Measurements from ENCODE around the gene DNAJB14.
A peak's percentile ranks its signal among the peaks of the same experiment; 100 is the strongest.

DNAJB14 gene

DNA sequence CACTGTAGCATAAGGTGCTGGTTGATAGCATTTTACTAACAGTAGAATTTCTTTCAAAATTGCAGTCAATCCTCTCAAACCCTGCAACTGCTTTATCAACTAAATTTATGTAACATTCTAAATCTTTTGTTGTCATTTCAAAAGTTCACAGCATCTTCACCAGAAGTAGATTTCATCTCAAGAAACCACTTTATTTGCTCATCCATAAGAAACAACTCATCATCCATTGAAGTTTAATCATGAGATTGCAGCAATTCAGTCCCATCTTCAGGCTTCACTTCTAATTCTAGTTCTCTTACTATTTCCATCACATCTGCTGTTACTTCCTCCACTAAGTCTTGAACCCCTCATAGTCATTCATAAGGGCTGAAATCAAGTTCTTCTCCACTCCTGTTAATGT lies 73.8 kb downstream of the DNAJB14 start:
- peaks cover 9% of the 10 kb centered on the region for H3K4me1 Mint-ChIP-seq (ENCODE audit: low read depth)
- no peaks in the 10 kb centered on the region for H3K9me3 Mint-ChIP-seq
- no peak overlapping the region for H3K27ac Mint-ChIP-seq
- H3K27me3 Mint-ChIP-seq (ENCODE audit: low read depth), result no peaks in the 10 kb centered on the region
- no peak overlapping the region for H3K4me3 Mint-ChIP-seq
- peaks cover 37% of the 10 kb centered on the region for H3K36me3 Mint-ChIP-seq (ENCODE audit: low read depth)
- DNase-seq (ENCODE audit: low spot score), result no peak

DNA sequence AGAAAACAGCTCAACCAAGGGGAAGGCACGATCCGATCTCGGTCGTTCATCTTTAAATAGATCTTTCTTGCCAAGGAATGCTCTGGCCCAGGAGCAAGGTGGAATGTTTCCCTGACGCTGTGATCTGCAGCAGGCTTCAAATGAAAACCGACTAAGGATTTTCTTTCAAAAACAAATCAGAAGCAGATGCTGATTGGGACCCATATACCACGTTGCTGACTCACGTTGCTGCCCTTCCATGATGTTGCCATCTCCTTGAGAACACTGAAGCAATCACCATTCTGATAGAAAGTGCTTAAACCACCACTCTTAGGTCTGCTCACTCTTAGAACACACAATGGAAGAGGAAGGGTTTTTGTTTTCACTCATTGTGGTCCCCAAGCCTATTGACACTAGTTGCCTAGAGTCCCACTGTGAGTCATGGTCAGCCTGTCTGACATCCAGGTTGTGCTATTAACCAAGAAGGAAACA lies 78.3 kb downstream of the DNAJB14 start:
- Mint-ChIP-seq H3K4me1 (ENCODE audit: low read depth) (peaks cover 9% of the 10 kb centered on the region), H3K27me3 (ENCODE audit: low read depth) (no peaks in the 10 kb centered on the region), H3K4me3 (no peak overlapping the region), H3K27ac (no peak overlapping the region), H3K9me3 (no peaks in the 10 kb centered on the region), H3K36me3 (ENCODE audit: low read depth) (peaks cover 47% of the 10 kb centered on the region)
- peak; percentile 49 for DNase-seq (ENCODE audit: low spot score)

DNA sequence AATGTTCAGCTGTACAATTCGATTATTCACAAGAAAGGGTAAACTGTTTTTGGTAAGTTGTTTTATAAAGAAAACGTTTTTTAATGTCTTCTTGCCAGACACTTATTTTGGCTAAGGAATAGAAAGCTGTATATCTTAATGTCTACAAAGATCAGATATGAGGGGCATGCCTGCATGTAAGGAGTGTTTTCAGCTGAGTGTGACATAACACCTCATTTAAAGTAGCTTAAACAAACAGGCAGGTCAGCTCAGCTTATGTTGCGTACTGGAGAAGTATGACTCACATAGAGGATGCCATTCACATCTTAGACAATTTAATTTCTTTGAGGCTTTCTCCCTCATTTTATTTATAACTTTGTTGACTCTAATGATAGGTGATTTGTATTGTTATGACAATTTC lies 82.6 kb downstream of the DNAJB14 start:
- peaks cover 20% of the 10 kb centered on the region for H3K4me1 Mint-ChIP-seq (ENCODE audit: low read depth)
- H3K27me3 Mint-ChIP-seq (ENCODE audit: low read depth), result no peaks in the 10 kb centered on the region
- H3K36me3 Mint-ChIP-seq (ENCODE audit: low read depth), result peaks cover 46% of the 10 kb centered on the region
- H3K27ac Mint-ChIP-seq, result no peak overlapping the region
- no peak overlapping the region for H3K4me3 Mint-ChIP-seq
- no peaks in the 10 kb centered on the region for H3K9me3 Mint-ChIP-seq
- DNase-seq (ENCODE audit: low spot score), result no peak

- Mint-ChIP-seq H3K27ac (peak overlapping the region; percentile 45), H3K4me1 (ENCODE audit: low read depth) (peaks cover 26% of the 10 kb centered on the region), H3K4me3 (peak overlapping the region; percentile 24), H3K9me3 (no peaks in the 10 kb centered on the region), H3K36me3 (ENCODE audit: low read depth) (peaks cover 47% of the 10 kb centered on the region), H3K27me3 (ENCODE audit: low read depth) (no peaks in the 10 kb centered on the region)
- peak; percentile 51 for DNase-seq (ENCODE audit: low spot score)
Observed at GRCh38 chr4:99861120-99861905, 85.1 kb downstream of the DNAJB14 start.

DNA sequence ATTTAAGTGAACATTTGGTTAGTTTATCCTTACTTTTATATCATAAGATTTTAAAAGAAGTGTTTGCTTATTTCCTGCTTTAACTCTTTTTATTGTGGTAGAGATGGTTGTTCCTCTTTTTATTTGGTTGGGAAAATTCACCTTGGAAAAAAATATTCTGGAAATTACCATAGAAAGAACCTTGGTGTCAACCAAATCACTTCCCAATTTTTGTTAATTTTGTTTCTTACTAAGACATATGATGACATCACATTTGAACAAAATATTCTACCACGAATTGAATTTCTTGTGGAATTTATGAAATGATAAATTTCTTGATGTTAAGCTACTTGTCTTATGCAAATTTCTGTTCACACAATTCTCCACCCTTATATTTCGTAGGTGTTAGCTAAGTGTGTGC lies 85.9 kb downstream of the DNAJB14 start:
- H3K9me3 Mint-ChIP-seq, result no peaks in the 10 kb centered on the region
- H3K36me3 Mint-ChIP-seq (ENCODE audit: low read depth), result peaks cover 48% of the 10 kb centered on the region
- no peaks in the 10 kb centered on the region for H3K27me3 Mint-ChIP-seq (ENCODE audit: low read depth)
- H3K4me1 Mint-ChIP-seq (ENCODE audit: low read depth), result peaks cover 32% of the 10 kb centered on the region
- H3K27ac Mint-ChIP-seq, result no peak overlapping the region
- no peak overlapping the region for H3K4me3 Mint-ChIP-seq
- no peak for DNase-seq (ENCODE audit: low spot score)

DNA sequence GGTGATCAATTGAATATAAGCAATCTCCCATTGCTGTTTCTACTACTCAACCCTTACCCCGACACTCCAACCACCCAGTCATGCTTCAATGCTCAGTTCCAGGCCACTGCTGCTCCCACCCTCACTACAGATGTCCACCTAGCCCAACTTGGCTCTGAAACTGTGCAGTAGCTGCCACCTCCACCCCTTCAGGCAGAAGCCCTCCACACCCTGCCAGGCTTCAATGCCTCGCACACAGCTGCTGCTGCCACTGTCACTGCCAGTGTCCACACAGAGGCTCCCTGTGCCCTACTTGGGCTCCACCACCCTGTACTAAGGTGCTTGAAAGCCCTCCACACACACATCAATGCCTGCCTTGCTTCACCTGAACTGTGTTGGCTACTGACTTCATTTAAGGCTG lies 86.8 kb downstream of the DNAJB14 start:
- Mint-ChIP-seq H3K4me3 (no peak overlapping the region), H3K9me3 (no peaks in the 10 kb centered on the region), H3K4me1 (ENCODE audit: low read depth) (peaks cover 41% of the 10 kb centered on the region), H3K36me3 (ENCODE audit: low read depth) (peaks cover 48% of the 10 kb centered on the region), H3K27ac (no peak overlapping the region), H3K27me3 (ENCODE audit: low read depth) (no peaks in the 10 kb centered on the region)
- DNase-seq (ENCODE audit: low spot score), result no peak

- no peaks in the 10 kb centered on the region for H3K27me3 Mint-ChIP-seq (ENCODE audit: low read depth)
- H3K9me3 Mint-ChIP-seq, result no peaks in the 10 kb centered on the region
- H3K36me3 Mint-ChIP-seq (ENCODE audit: low read depth), result peaks cover 56% of the 10 kb centered on the region
- H3K27ac Mint-ChIP-seq, result peak overlapping the region; percentile 48
- H3K4me3 Mint-ChIP-seq, result no peak overlapping the region
- peaks cover 57% of the 10 kb centered on the region for H3K4me1 Mint-ChIP-seq (ENCODE audit: low read depth)
- no peak for DNase-seq (ENCODE audit: low spot score)
Observed at GRCh38 chr4:99857307-99857706, 89.1 kb downstream of the DNAJB14 start.

DNA sequence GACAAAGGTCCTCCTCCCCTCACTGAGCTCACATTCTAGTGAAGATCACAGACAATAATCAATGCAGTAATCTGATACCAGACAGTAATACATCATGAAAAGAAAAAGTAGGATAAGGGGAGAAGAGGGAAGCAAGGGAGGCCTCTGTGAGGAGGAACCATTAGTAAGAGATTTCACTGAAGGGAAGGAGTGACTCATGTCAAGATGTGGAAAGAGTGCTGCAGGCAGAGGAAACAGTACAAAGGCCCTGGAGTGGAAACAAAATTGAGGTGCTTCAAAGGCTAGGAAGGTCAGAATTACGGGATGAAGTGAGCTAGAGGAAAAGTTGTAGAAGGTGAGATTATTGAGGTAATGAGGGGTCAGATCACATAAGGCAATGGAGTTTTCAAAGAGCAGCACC lies 90.3 kb downstream of the DNAJB14 start:
- H3K4me1 Mint-ChIP-seq (ENCODE audit: low read depth), result peaks cover 55% of the 10 kb centered on the region
- peak overlapping the region; percentile 93 for H3K27ac Mint-ChIP-seq
- peaks cover 54% of the 10 kb centered on the region for H3K36me3 Mint-ChIP-seq (ENCODE audit: low read depth)
- H3K9me3 Mint-ChIP-seq, result no peaks in the 10 kb centered on the region
- H3K27me3 Mint-ChIP-seq (ENCODE audit: low read depth), result no peaks in the 10 kb centered on the region
- DNase-seq (ENCODE audit: low spot score), result peak; percentile 31
- peak overlapping the region; percentile 49 for H3K4me3 Mint-ChIP-seq

- Mint-ChIP-seq H3K4me1 (ENCODE audit: low read depth) (peaks cover 55% of the 10 kb centered on the region), H3K27me3 (ENCODE audit: low read depth) (no peaks in the 10 kb centered on the region), H3K4me3 (peak overlapping the region; percentile 68), H3K36me3 (ENCODE audit: low read depth) (peaks cover 57% of the 10 kb centered on the region), H3K27ac (peak overlapping the region; percentile 83), H3K9me3 (no peaks in the 10 kb centered on the region)
- no peak for DNase-seq (ENCODE audit: low spot score)
Observed at GRCh38 chr4:99855678-99856077, 90.7 kb downstream of the DNAJB14 start.

- peaks cover 59% of the 10 kb centered on the region for H3K36me3 Mint-ChIP-seq (ENCODE audit: low read depth)
- H3K27ac Mint-ChIP-seq, result no peak overlapping the region
- DNase-seq (ENCODE audit: low spot score), result no peak
- H3K9me3 Mint-ChIP-seq, result no peaks in the 10 kb centered on the region
- H3K27me3 Mint-ChIP-seq (ENCODE audit: low read depth), result no peaks in the 10 kb centered on the region
- peaks cover 62% of the 10 kb centered on the region for H3K4me1 Mint-ChIP-seq (ENCODE audit: low read depth)
- H3K4me3 Mint-ChIP-seq, result no peak overlapping the region
Observed at GRCh38 chr4:99853999-99854398, 92.4 kb downstream of the DNAJB14 start.

GRCh38 chr4:99853190-99853589 lies 93.2 kb downstream of the DNAJB14 start:
- H3K4me3 Mint-ChIP-seq, result no peak overlapping the region
- H3K36me3 Mint-ChIP-seq (ENCODE audit: low read depth), result peaks cover 59% of the 10 kb centered on the region
- no peaks in the 10 kb centered on the region for H3K27me3 Mint-ChIP-seq (ENCODE audit: low read depth)
- H3K9me3 Mint-ChIP-seq, result no peaks in the 10 kb centered on the region
- DNase-seq (ENCODE audit: low spot score), result no peak
- H3K4me1 Mint-ChIP-seq (ENCODE audit: low read depth), result peaks cover 70% of the 10 kb centered on the region
- no peak overlapping the region for H3K27ac Mint-ChIP-seq

DNA sequence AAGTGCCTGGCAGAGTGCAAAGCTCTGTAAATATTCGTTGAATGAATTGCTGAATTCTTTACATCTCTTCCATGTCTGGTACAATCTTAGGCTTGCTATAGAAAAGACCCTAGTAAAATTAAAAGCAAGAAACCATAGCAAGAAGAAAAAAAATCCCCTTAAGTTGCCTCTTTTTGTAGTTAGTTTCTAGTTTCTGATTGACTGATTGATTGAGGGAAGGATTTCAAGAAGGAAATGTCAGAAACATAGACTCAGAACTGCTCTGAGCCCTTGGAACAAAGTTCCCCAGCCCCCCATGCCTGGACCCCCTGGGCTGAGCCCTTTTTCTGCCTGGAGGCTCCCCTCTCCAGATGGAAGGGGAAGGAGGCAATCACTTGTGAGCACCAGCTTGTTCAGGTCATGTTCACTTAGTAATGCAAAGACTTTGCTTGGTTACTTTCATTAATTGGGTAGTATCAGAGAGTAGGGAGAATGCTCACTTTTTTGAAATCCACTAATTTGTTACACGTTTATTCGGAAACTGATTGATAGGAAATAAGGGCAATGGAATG lies 94.1 kb downstream of the DNAJB14 start:
- H3K4me3 Mint-ChIP-seq, result peak overlapping the region; percentile 64
- H3K27ac Mint-ChIP-seq, result peak overlapping the region; percentile 91
- no peaks in the 10 kb centered on the region for H3K9me3 Mint-ChIP-seq
- H3K36me3 Mint-ChIP-seq (ENCODE audit: low read depth), result peaks cover 59% of the 10 kb centered on the region
- no peak for DNase-seq (ENCODE audit: low spot score)
- no peaks in the 10 kb centered on the region for H3K27me3 Mint-ChIP-seq (ENCODE audit: low read depth)
- H3K4me1 Mint-ChIP-seq (ENCODE audit: low read depth), result peaks cover 75% of the 10 kb centered on the region

GRCh38 chr4:99848591-99849001 lies 97.8 kb downstream of the DNAJB14 start:
- Mint-ChIP-seq H3K4me1 (ENCODE audit: low read depth) (peaks cover 71% of the 10 kb centered on the region), H3K27me3 (ENCODE audit: low read depth) (no peaks in the 10 kb centered on the region), H3K4me3 (peak overlapping the region; percentile 57), H3K36me3 (ENCODE audit: low read depth) (peaks cover 49% of the 10 kb centered on the region), H3K9me3 (no peaks in the 10 kb centered on the region), H3K27ac (peak overlapping the region; percentile 94)
- peak; percentile 53 for DNase-seq (ENCODE audit: low spot score)

DNA sequence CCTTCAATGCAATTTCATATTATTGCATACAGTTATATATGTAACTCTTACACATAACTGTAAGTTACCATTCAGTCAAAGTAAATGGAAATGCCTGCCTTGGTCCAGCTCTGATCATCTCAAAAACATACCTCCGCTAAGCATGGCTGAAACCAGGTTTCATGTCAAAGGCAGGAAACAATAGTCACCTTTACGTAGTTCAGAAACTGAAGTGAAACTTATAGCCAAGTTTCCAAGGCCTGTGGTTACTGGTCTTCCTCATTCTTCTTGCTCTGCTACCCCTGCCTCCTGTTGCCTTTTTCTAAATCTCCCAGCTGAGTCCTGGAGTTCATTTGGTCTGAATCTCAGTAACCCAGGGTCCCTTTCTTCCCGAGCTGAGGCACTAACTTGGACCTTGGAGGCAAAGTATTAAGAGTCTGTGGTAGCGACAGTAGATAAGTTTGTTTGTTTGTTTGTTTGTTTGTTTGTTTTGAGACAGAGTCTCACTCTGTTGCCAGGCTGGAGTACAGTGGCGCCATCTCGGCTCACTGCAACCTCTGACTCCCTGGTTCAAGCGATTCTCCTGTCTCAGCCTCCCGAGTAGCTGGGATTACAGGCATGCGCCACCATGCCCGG lies 98.9 kb downstream of the DNAJB14 start:
- peak; percentile 53 for DNase-seq (ENCODE audit: low spot score)
- Mint-ChIP-seq H3K4me3 (peak overlapping the region; percentile 75), H3K36me3 (ENCODE audit: low read depth) (peaks cover 43% of the 10 kb centered on the region), H3K27ac (peak overlapping the region; percentile 94), H3K27me3 (ENCODE audit: low read depth) (no peaks in the 10 kb centered on the region), H3K9me3 (no peaks in the 10 kb centered on the region), H3K4me1 (ENCODE audit: low read depth) (peaks cover 61% of the 10 kb centered on the region)

Measured in T-helper 2 cell treated with Interferon-gamma antibody and Interleukin-4, amounts not matched to agents 5 μg/mL and 100 μg/mL, for 36 hours (primary cell).